ENCODE measurements around the gene IL13RA1.

Gene IL13RA1

GRCh38 chrX:118758511-118758910 lies 31.1 kb downstream of the IL13RA1 start:
- peaks cover 0 to 11% of the 10 kb centered on the region in 2 experiments; a peak in 1 of 3 replicates for H3K36me3 ChIP-seq (ENCODE audit: control insufficient read depth in 2 of 2, insufficient read depth in 1 of 2, low read length in 2 of 2)
- ChIA-PET POLR2A (no interaction called here), CTCF (no interaction called here)
- H3K4me1 ChIP-seq (ENCODE audit: control insufficient read depth, insufficient read depth, low read length) = no peaks in the 10 kb centered on the region
- no peak overlapping the region for H3K27ac ChIP-seq (ENCODE audit: extremely low read depth, low read depth, low read length)
- TF ChIP-seq ZNF768 (tag by site-specific recombination; IDR thresholded peaks at IDR 0.05) = no peak
- no peak for TF ChIP-seq ZNF26 (tag by site-specific recombination; IDR thresholded peaks at IDR 0.05)
- no peak for TF ChIP-seq SP2 (tag by site-specific recombination; IDR thresholded peaks at IDR 0.05)
- TF ChIP-seq PRDM1 (tag by site-specific recombination; IDR thresholded peaks at IDR 0.05) = no peak
- TF ChIP-seq ZNF391 (tag by site-specific recombination; IDR thresholded peaks at IDR 0.05; ENCODE audit: borderline replicate concordance, low read depth) = no peak
- TF ChIP-seq ZNF416 (tag by site-specific recombination; IDR thresholded peaks at IDR 0.05) = no peak
- TF ChIP-seq ZNF843 (tag by site-specific recombination; IDR thresholded peaks at IDR 0.05) = no peak
- no peak for TF ChIP-seq ZNF449 (tag by site-specific recombination; IDR thresholded peaks at IDR 0.05)
- no peak for TF ChIP-seq ZNF530 (tag by site-specific recombination; IDR thresholded peaks at IDR 0.05; ENCODE audit: low read depth)
- no peak for TF ChIP-seq ZNF239 (tag by site-specific recombination; IDR thresholded peaks at IDR 0.05)
- no peak for TF ChIP-seq HOXA7 (CRISPR knock-in tag; IDR thresholded peaks at IDR 0.05; ENCODE audit: borderline replicate concordance)
- no peak for TF ChIP-seq OSR2 (tag by site-specific recombination; IDR thresholded peaks at IDR 0.05)
- TF ChIP-seq ZNF660 (tag by site-specific recombination; IDR thresholded peaks at IDR 0.05) = no peak
- no peak for TF ChIP-seq SETDB1 (IDR thresholded peaks at IDR 0.05; ENCODE audit: insufficient read length, low read length)
- TF ChIP-seq ZNF426 (tag by site-specific recombination; IDR thresholded peaks at IDR 0.05) = no peak
- no peak for TF ChIP-seq ZBTB8A (tag by site-specific recombination; IDR thresholded peaks at IDR 0.05)
- TF ChIP-seq ZNF645 (tag by site-specific recombination; IDR thresholded peaks at IDR 0.05) = no peak
- H3K9me3 ChIP-seq (ENCODE audit: control insufficient read depth, insufficient read depth, low read depth, low read length) = no peaks in the 10 kb centered on the region
- H3K4me3 ChIP-seq (ENCODE audit: low read depth, low read length) = no peak overlapping the region

GRCh38 chrX:118760025-118760424 lies 32.6 kb downstream of the IL13RA1 start:
- Histone ChIP-seq H3K9me3 (ENCODE audit: control insufficient read depth, insufficient read depth, low read depth, low read length) (no peaks in the 10 kb centered on the region), H3K4me1 (ENCODE audit: control insufficient read depth, insufficient read depth, low read length) (no peaks in the 10 kb centered on the region), H3K4me3 (ENCODE audit: low read depth, low read length) (no peak overlapping the region), H3K27ac (ENCODE audit: extremely low read depth, low read depth, low read length) (no peak overlapping the region), H3K36me3 (ENCODE audit: control insufficient read depth in 2 of 2, insufficient read depth in 1 of 2, low read length in 2 of 2) (peaks cover 0 to 11% of the 10 kb centered on the region in 2 experiments; a peak in 1 of 3 replicates)
- ChIA-PET POLR2A (no interaction called here), CTCF (interaction anchor here (0.6 to 2.1 kb wide), 3 partner anchors 13 to 122 kb away, joined by 3 to 5 read pairs (median 3); no protein-coding TSS in a partner anchor)
- TF ChIP-seq KLF17 (tag by site-specific recombination; IDR thresholded peaks at IDR 0.05) = no peak
- no peak for TF ChIP-seq ZNF843 (tag by site-specific recombination; IDR thresholded peaks at IDR 0.05)
- no peak for TF ChIP-seq ZBTB8A (tag by site-specific recombination; IDR thresholded peaks at IDR 0.05)
- no peak for TF ChIP-seq SP3 (tag by site-specific recombination; IDR thresholded peaks at IDR 0.05)
- no peak for TF ChIP-seq ZNF571 (tag by site-specific recombination; IDR thresholded peaks at IDR 0.05)
- TF ChIP-seq KLF10 (tag by site-specific recombination; IDR thresholded peaks at IDR 0.05) = no peak
- TF ChIP-seq GLI4 (tag by site-specific recombination; IDR thresholded peaks at IDR 0.05) = no peak
- TF ChIP-seq ZFP3 (tag by site-specific recombination; IDR thresholded peaks at IDR 0.05; ENCODE audit: low read depth) = no peak
- no peak for TF ChIP-seq ZNF23 (tag by site-specific recombination; IDR thresholded peaks at IDR 0.05; ENCODE audit: borderline replicate concordance)
- no peak for TF ChIP-seq KLF1 (tag by site-specific recombination; IDR thresholded peaks at IDR 0.05)
- TF ChIP-seq TRIM28 (IDR thresholded peaks at IDR 0.05; ENCODE audit: borderline replicate concordance, low read length) = no peak
- TF ChIP-seq ZNF140 (tag by site-specific recombination; IDR thresholded peaks at IDR 0.05) = no peak
- no peak for TF ChIP-seq ZNF302 (tag by site-specific recombination; IDR thresholded peaks at IDR 0.05; ENCODE audit: low read depth)
- no peak for TF ChIP-seq ZNF223 (tag by site-specific recombination; IDR thresholded peaks at IDR 0.05)

Data from HEK293 (cell line).